ENCODE results near the gene RUNX2.

Gene RUNX2

GRCh38 chr6:45704056-45704800 is 376.1 kb downstream of the RUNX2 start:
- no peak for DNase-seq (ENCODE audit: low spot score)

- DNase-seq (ENCODE audit: low spot score) = no peak
Observed at GRCh38 chr6:45705137-45705855, 377.2 kb downstream of the RUNX2 start.

- no peak for DNase-seq (ENCODE audit: low spot score)
Observed at GRCh38 chr6:45706319-45706718, 378.2 kb downstream of the RUNX2 start.

GRCh38 chr6:45707176-45707575 is 379.0 kb downstream of the RUNX2 start:
- DNase-seq (ENCODE audit: low spot score) = no peak

GRCh38 chr6:45709781-45710220 is 381.7 kb downstream of the RUNX2 start:
- no peak for DNase-seq (ENCODE audit: low spot score)

- DNase-seq (ENCODE audit: low spot score) = no peak
Observed at GRCh38 chr6:45710304-45710821, 382.2 kb downstream of the RUNX2 start.

- no peak for DNase-seq (ENCODE audit: low spot score)
Observed at GRCh38 chr6:45712076-45712475, 383.9 kb downstream of the RUNX2 start.

- DNase-seq (ENCODE audit: low spot score) = no peak
Observed at GRCh38 chr6:45712786-45713185, 384.7 kb downstream of the RUNX2 start.
